GM11168 (cell line): ENCODE results near the gene ADGRA1.

Experiments
- in situ Hi-C: fragments of 300-500 bp; cut with MboI; formaldehyde crosslinking; loops from one replicate; pipeline ENCODE4 v1.12.0; 2022; ENCODE audit warnings: low sequenced_read_pairs; ENCODE audit not compliant: unreplicated experiment

Gene ADGRA1

GRCh38 chr10:133072196-133072595 lies 15.5 kb upstream of the ADGRA1 start:
- in situ Hi-C loops = no loop called here

- in situ Hi-C loops = no loop called here
Measured at GRCh38 chr10:133072720-133073390, 14.9 kb upstream of the ADGRA1 start.

GRCh38 chr10:133075346-133076137 lies 12.2 kb upstream of the ADGRA1 start:
- in situ Hi-C loops = no loop called here

GRCh38 chr10:133076274-133077038 lies 11.3 kb upstream of the ADGRA1 start:
- in situ Hi-C loops = no loop called here

GRCh38 chr10:133079836-133080682 lies 7.7 kb upstream of the ADGRA1 start:
- in situ Hi-C loops = no loop called here

GRCh38 chr10:133080683-133081040 lies 7.1 kb upstream of the ADGRA1 start:
- in situ Hi-C loops = no loop called here

GRCh38 chr10:133081636-133082035 lies 6.1 kb upstream of the ADGRA1 start:
- in situ Hi-C loops = no loop called here

GRCh38 chr10:133082685-133083421 lies 4.9 kb upstream of the ADGRA1 start:
- in situ Hi-C loops = no loop called here

GRCh38 chr10:133083422-133084100 lies 4.2 kb upstream of the ADGRA1 start:
- in situ Hi-C loops = no loop called here

- in situ Hi-C loops = no loop called here
Measured at GRCh38 chr10:133084491-133084890, 3.2 kb upstream of the ADGRA1 start.

GRCh38 chr10:133085251-133086125 lies 2.2 kb upstream of the ADGRA1 start:
- in situ Hi-C loops = no loop called here

GRCh38 chr10:133086247-133086646 lies 1.5 kb upstream of the ADGRA1 start:
- in situ Hi-C loops = no loop called here

GRCh38 chr10:133087045-133087678 lies 562 bp upstream of the ADGRA1 start:
- in situ Hi-C loops = no loop called here

- in situ Hi-C loops = no loop called here
Measured at GRCh38 chr10:133088179-133088955, 643 bp downstream of the ADGRA1 start.

- in situ Hi-C loops = no loop called here
Measured at GRCh38 chr10:133088956-133089800, 1.5 kb downstream of the ADGRA1 start.

- in situ Hi-C loops = no loop called here
Measured at GRCh38 chr10:133090101-133090500, 2.4 kb downstream of the ADGRA1 start.
